HEK293T (cell line): Measurements from ENCODE around the gene HUS1B.
"Not testable (repeated sequence)": the region's sequence is repeated elsewhere in the genome, so short reads cannot be mapped to it uniquely, and the experiment has no call there.

Source experiments
- CTCF ChIA-PET: fragments of 350-600 bp; formaldehyde crosslinking; extraction: SDS; loops from one replicate; lab custom pipeline; 2021; ENCODE audit warnings: antibody characterized with exemption, inconsistent platforms; lab: Yijun Ruan, JAX
- POLR2A ChIA-PET: fragments of 350-600 bp; formaldehyde crosslinking; extraction: SDS; loops from one replicate; lab custom pipeline; 2020; ENCODE audit warnings: antibody characterized with exemption, inconsistent platforms; lab: Yijun Ruan, JAX
- DNase-seq: peaks from one replicate; pipeline ENCODE4 v3.0.0; 2012; ENCODE audit warnings: mixed read lengths; ENCODE audit errors: extremely low spot score
- ARNT ChIP-seq: fragments of 450-650 bp; IDR thresholded peaks from 2 replicates; pipeline ENCODE4 v1.6.1; 2017; ENCODE audit warnings: mild to moderate bottlenecking
- BHLHE40 ChIP-seq: fragments of 450-650 bp; IDR thresholded peaks from 2 replicates; pipeline ENCODE4 v1.6.1; 2016; ENCODE audit warnings: mild to moderate bottlenecking, moderate library complexity, borderline replicate concordance
- CTBP1 ChIP-seq: fragments of 450-650 bp; IDR thresholded peaks from 2 replicates; pipeline ENCODE4 v1.6.1; 2016; ENCODE audit warnings: borderline replicate concordance
- ELF4 ChIP-seq: fragments of 450-650 bp; IDR thresholded peaks from 2 replicates; pipeline ENCODE4 v1.6.1; 2017; ENCODE audit warnings: antibody characterized with exemption
- FOXA1 ChIP-seq: fragments of 450-650 bp; IDR thresholded peaks from 2 replicates; pipeline ENCODE4 v1.6.1; 2016; ENCODE audit warnings: mild to moderate bottlenecking
- FOXK2 ChIP-seq: fragments of 450-650 bp; IDR thresholded peaks from 2 replicates; pipeline ENCODE4 v1.6.1; 2016; ENCODE audit warnings: mild to moderate bottlenecking
- FOXM1 ChIP-seq: fragments of 450-650 bp; IDR thresholded peaks from 2 replicates; pipeline ENCODE4 v1.6.1; 2017; ENCODE audit warnings: mild to moderate bottlenecking, borderline replicate concordance
- HDGF ChIP-seq: fragments of 450-650 bp; IDR thresholded peaks from 2 replicates; pipeline ENCODE4 v1.6.1; 2017; ENCODE audit warnings: antibody characterized with exemption, borderline replicate concordance
- L3MBTL2 ChIP-seq: fragments of 450-650 bp; conservative IDR thresholded peaks from 2 replicates; pipeline ENCODE4 v1.6.1; 2016; ENCODE audit warnings: mild to moderate bottlenecking
- LEF1 ChIP-seq: fragments of 450-650 bp; IDR thresholded peaks from 2 replicates; pipeline ENCODE4 v1.6.1; 2017; ENCODE audit warnings: mild to moderate bottlenecking, borderline replicate concordance
- NFRKB ChIP-seq: fragments of 450-650 bp; IDR thresholded peaks from 2 replicates; pipeline ENCODE4 v1.6.1; 2016; ENCODE audit warnings: mild to moderate bottlenecking, moderate library complexity
- PKNOX1 ChIP-seq: fragments of 450-650 bp; IDR thresholded peaks from 2 replicates; pipeline ENCODE4 v1.6.1; 2016
- SP1 ChIP-seq: fragments of 450-650 bp; IDR thresholded peaks from 2 replicates; pipeline ENCODE4 v1.6.1; 2017
- SUZ12 ChIP-seq: fragments of 450-650 bp; IDR thresholded peaks from 2 replicates; pipeline ENCODE4 v1.6.1; 2016; ENCODE audit warnings: mild to moderate bottlenecking
- TARDBP ChIP-seq: fragments of 450-650 bp; IDR thresholded peaks from 2 replicates; pipeline ENCODE4 v1.6.1; 2016
- ZNF384 ChIP-seq: fragments of 450-650 bp; IDR thresholded peaks from 2 replicates; pipeline ENCODE4 v1.6.1; 2016

The HUS1B gene

GRCh38 chr6:701700-702479, 45.0 kb upstream of the HUS1B start:
- POLR2A ChIA-PET = no interaction called here
- DNase-seq = no peak
- CTCF ChIA-PET = interaction anchor here (0.6 to 1.4 kb wide), 4 partner anchors 9 to 873 kb away, joined by 3 to 4 read pairs (median 3); no protein-coding TSS in a partner anchor
- no peak for TF ChIP-seq BHLHE40
- no peak for TF ChIP-seq CTBP1
- no peak for TF ChIP-seq FOXA1
- TF ChIP-seq PKNOX1 = no peak
- no peak for TF ChIP-seq NFRKB
- no peak for TF ChIP-seq L3MBTL2
- no peak for TF ChIP-seq ELF4
- TF ChIP-seq ZNF384 = no peak

GRCh38 chr6:701215-701614, 44.3 kb upstream of the HUS1B start:
- TF ChIP-seq FOXM1 (no peak), NFRKB (no peak), SUZ12 (no peak), L3MBTL2 (no peak), ZNF384 (no peak), TARDBP (no peak), PKNOX1 (no peak), LEF1 (no peak), CTBP1 (no peak), SP1 (no peak), ELF4 (no peak), BHLHE40 (no peak), HDGF (no peak), FOXA1 (no peak), ARNT (no peak), FOXK2 (no peak)
- ChIA-PET POLR2A (no interaction called here), CTCF (no interaction called here)
- DNase-seq = no peak

GRCh38 chr6:700490-700889, 43.6 kb upstream of the HUS1B start:
- no peak for DNase-seq
- POLR2A ChIA-PET = no interaction called here
- TF ChIP-seq FOXA1 = no peak
- no peak for TF ChIP-seq ELF4
- no peak for TF ChIP-seq CTBP1
- TF ChIP-seq NFRKB = no peak
- TF ChIP-seq SUZ12 = no peak
- TF ChIP-seq BHLHE40 = no peak
- no peak for TF ChIP-seq SP1
- TF ChIP-seq ZNF384 = no peak
- no peak for TF ChIP-seq PKNOX1
- no peak for TF ChIP-seq FOXK2
- TF ChIP-seq TARDBP = no peak
- TF ChIP-seq LEF1 = no peak
- TF ChIP-seq FOXM1 = no peak
- TF ChIP-seq ARNT = no peak
- no peak for TF ChIP-seq L3MBTL2
- CTCF ChIA-PET = no interaction called here

- TF ChIP-seq LEF1 (no peak), SP1 (no peak), L3MBTL2 (no peak), FOXA1 (no peak), PKNOX1 (no peak), HDGF (no peak), ZNF384 (no peak), BHLHE40 (no peak), ELF4 (no peak), TARDBP (no peak), ARNT (no peak), FOXK2 (no peak), FOXM1 (no peak), NFRKB (no peak), SUZ12 (no peak)
Observed at GRCh38 chr6:699319-699718, 42.4 kb upstream of the HUS1B start.

GRCh38 chr6:694431-695126, 37.7 kb upstream of the HUS1B start:
- DNase-seq, POLR2A ChIA-PET: not testable (repeated sequence)
- CTCF ChIA-PET = interaction anchor here (0.6 kb wide), 1 partner anchor 27 kb away, joined by 3 read pairs; no protein-coding TSS in a partner anchor

More at GRCh38 chr6:699319-699718, 42.4 kb upstream of the HUS1B start:
- no peak for DNase-seq
- ChIA-PET CTCF (interaction anchor here (0.7 kb wide), 1 partner anchor 74 kb away, joined by 3 read pairs; no protein-coding TSS in a partner anchor), POLR2A (no interaction called here)
